WTC11 (cell line): Measurements from ENCODE around the gene FAM107B. TPM values are rescaled to one million over a fixed set of nuclear protein-coding genes. Genes with fewer than 3 reads are reported as not detected.

Experiments used
- ATAC-seq: fragments of 200-7000 bp; cut with Tn5 transposase; 2 replicates; pipeline ENCODE4 v1.10.0; 2021; ENCODE audit warnings: mild to moderate bottlenecking, moderate library complexity
- CTCF ChIA-PET: fragments of 300-600 bp; sonication (Branson Sonifier 250); formaldehyde crosslinking; loops from one replicate; lab custom pipeline; 2021; ENCODE audit warnings: antibody characterized with exemption; lab: Charles Lee
- POLR2A ChIA-PET: fragments of 350-600 bp; sonication (Branson Sonifier 250); formaldehyde crosslinking; loops from one replicate; lab custom pipeline; 2021; ENCODE audit warnings: antibody characterized with exemption; lab: Charles Lee
- DNase-seq: peaks from one replicate; pipeline ENCODE4 v3.0.0; 2021; ENCODE audit warnings: low spot score
- H3K27ac Mint-ChIP-seq: 2 replicates; pipeline ENCODE4 v1.8.0; 2021; ENCODE audit warnings: mixed read lengths
- H3K27me3 Mint-ChIP-seq: 2 replicates; pipeline ENCODE4 v1.8.0; 2021; ENCODE audit warnings: low read depth, mild to moderate bottlenecking, moderate library complexity, mixed read lengths
- H3K36me3 Mint-ChIP-seq: 2 replicates; pipeline ENCODE4 v1.8.0; 2021; ENCODE audit warnings: mixed read lengths
- H3K4me1 Mint-ChIP-seq: 2 replicates; pipeline ENCODE4 v1.8.0; 2022; ENCODE audit warnings: mixed read lengths
- H3K4me3 Mint-ChIP-seq: 2 replicates; pipeline ENCODE4 v1.8.0; 2021; ENCODE audit warnings: mild to moderate bottlenecking, moderate library complexity, mixed read lengths
- H3K9me3 Mint-ChIP-seq: 2 replicates; pipeline ENCODE4 v1.8.0; 2021; ENCODE audit warnings: mixed read lengths
- AFF4 ChIP-seq: sonication (generic); formaldehyde crosslinking; IDR thresholded peaks from 2 replicates; pipeline ENCODE4 v1.8.1; 2023; ENCODE audit warnings: mild to moderate bottlenecking, missing genetic modification reagents, borderline replicate concordance
- ATF1 ChIP-seq: sonication (generic); formaldehyde crosslinking; IDR thresholded peaks from 2 replicates; pipeline ENCODE4 v1.8.1; 2023; ENCODE audit warnings: mild to moderate bottlenecking, moderate library complexity, missing genetic modification reagents
- ELF4 ChIP-seq: sonication (generic); formaldehyde crosslinking; IDR thresholded peaks from 2 replicates; pipeline ENCODE4 v1.8.1; 2022; ENCODE audit warnings: low read depth, mild to moderate bottlenecking, moderate library complexity, missing genetic modification reagents
- EMX1 ChIP-seq: fragments of 250-450 bp; sonication (Bioruptor Pico); IDR thresholded peaks from 2 replicates; pipeline ENCODE4 v1.8.0; 2021; ENCODE audit warnings: mild to moderate bottlenecking
- IRF1 ChIP-seq: sonication (generic); formaldehyde crosslinking; IDR thresholded peaks from 2 replicates; pipeline ENCODE4 v1.8.0; 2023; ENCODE audit warnings: missing genetic modification reagents
- IRF2 ChIP-seq: sonication (generic); formaldehyde crosslinking; IDR thresholded peaks from 2 replicates; pipeline ENCODE4 v1.8.0; 2022; ENCODE audit warnings: low read depth, missing genetic modification reagents, borderline replicate concordance
- MAX ChIP-seq: sonication (generic); formaldehyde crosslinking; IDR thresholded peaks from 2 replicates; pipeline ENCODE4 v1.8.0; 2022; ENCODE audit warnings: mild to moderate bottlenecking, missing genetic modification reagents
- PREB ChIP-seq: sonication (generic); formaldehyde crosslinking; IDR thresholded peaks from 2 replicates; pipeline ENCODE4 v1.8.1; 2022; ENCODE audit warnings: mild to moderate bottlenecking, missing genetic modification reagents, moderate library complexity, borderline replicate concordance
- SP1 ChIP-seq: sonication (generic); formaldehyde crosslinking; conservative IDR thresholded peaks from 2 replicates; pipeline ENCODE4 v1.8.1; 2022; ENCODE audit warnings: missing genetic modification reagents
- TEAD1 ChIP-seq: sonication (generic); formaldehyde crosslinking; IDR thresholded peaks from 2 replicates; pipeline ENCODE4 v1.8.0; 2022; ENCODE audit warnings: mild to moderate bottlenecking, missing genetic modification reagents
- USF2 ChIP-seq: sonication (generic); formaldehyde crosslinking; IDR thresholded peaks from 2 replicates; pipeline ENCODE4 v1.8.1; 2023; ENCODE audit warnings: mild to moderate bottlenecking, missing genetic modification reagents, moderate library complexity
- ZNF219 ChIP-seq: sonication (generic); formaldehyde crosslinking; IDR thresholded peaks from 2 replicates; pipeline ENCODE4 v1.8.0; 2023; ENCODE audit warnings: missing genetic modification reagents, mild to moderate bottlenecking, borderline replicate concordance
- ZNF232 ChIP-seq: sonication (generic); formaldehyde crosslinking; IDR thresholded peaks from 2 replicates; pipeline ENCODE4 v1.8.0; 2022; ENCODE audit warnings: mild to moderate bottlenecking, missing genetic modification reagents
- ZNF281 ChIP-seq: sonication (generic); formaldehyde crosslinking; IDR thresholded peaks from 2 replicates; pipeline ENCODE4 v1.8.0; 2023; ENCODE audit warnings: mild to moderate bottlenecking, missing genetic modification reagents
- total RNA-seq: library from RNA; stranded (reverse); gene quantifications from 3 replicates; pipeline ENCODE4 v1.2.3, GENCODE V29; 2021

FAM107B gene
- total RNA-seq, 1 experiment from 2014 or later = 22.4 TPM

- Mint-ChIP-seq H3K4me3 (no peak overlapping the region), H3K4me1 (peaks cover 21% of the 10 kb centered on the region), H3K27me3 (no peaks in the 10 kb centered on the region), H3K36me3 (peaks cover 8% of the 10 kb centered on the region), H3K9me3 (no peaks in the 10 kb centered on the region), H3K27ac (no peak overlapping the region)
- POLR2A ChIA-PET = no interaction called here
- no peak for TF ChIP-seq IRF2 (CRISPR knock-in tag)
- no peak for TF ChIP-seq AFF4 (CRISPR knock-in tag)
- TF ChIP-seq ZNF232 = no peak
- no peak for TF ChIP-seq ZNF219
- TF ChIP-seq SP1 (CRISPR knock-in tag) = no peak
- no peak for TF ChIP-seq EMX1 (CRISPR knock-in tag)
- no peak for TF ChIP-seq ZNF281
- ATAC-seq (no peak), DNase-seq (no peak)
- CTCF ChIA-PET = no interaction called here
Observed at GRCh38 chr10:14593806-14594205, 180.9 kb downstream of the FAM107B start.

GRCh38 chr10:14592566-14592965 lies 182.1 kb downstream of the FAM107B start:
- Mint-ChIP-seq H3K27ac (no peak overlapping the region), H3K9me3 (no peaks in the 10 kb centered on the region), H3K4me1 (peaks cover 33% of the 10 kb centered on the region), H3K4me3 (no peak overlapping the region), H3K27me3 (no peaks in the 10 kb centered on the region), H3K36me3 (peaks cover 8% of the 10 kb centered on the region)
- TF ChIP-seq PREB (CRISPR knock-in tag) = no peak
- TF ChIP-seq MAX (CRISPR knock-in tag) = no peak
- no peak for TF ChIP-seq ATF1 (CRISPR knock-in tag)
- no peak for TF ChIP-seq ELF4 (CRISPR knock-in tag)
- TF ChIP-seq IRF1 (CRISPR knock-in tag) = no peak
- TF ChIP-seq TEAD1 (CRISPR knock-in tag) = no peak
- no peak for TF ChIP-seq USF2 (CRISPR knock-in tag)
- TF ChIP-seq SP1 (CRISPR knock-in tag) = no peak
- ATAC-seq (no peak), DNase-seq (no peak)
- POLR2A ChIA-PET = no interaction called here
- CTCF ChIA-PET = no interaction called here
